Vagina (tissue), 2 donors: ENCODE results near the gene STAB2.

Experiments used
- POLR2A ChIP-seq, 2 donors: fragments of 450-650 bp; IDR thresholded peaks; one replicate each; pipeline ENCODE4 v1.6.1; 2017; ENCODE audit warnings: antibody characterized with exemption in 2 of 2, mild to moderate bottlenecking in 2 of 2, moderate library complexity in 2 of 2
- TF ChIP-seq, protein P1 (sequence below), 3 experiments: fragments of 450-650 bp in 2 of 3; fragments of 200-600 bp in 1 of 3; sonication (generic) in 1 of 3; IDR thresholded peaks; one replicate each; pipeline ENCODE4 v1.5.1; 2017 to 2019; ENCODE audit warnings: antibody characterized with exemption in 3 of 3, mild to moderate bottlenecking in 2 of 3, moderate library complexity in 2 of 3

- TF ChIP-seq, protein P1, sequence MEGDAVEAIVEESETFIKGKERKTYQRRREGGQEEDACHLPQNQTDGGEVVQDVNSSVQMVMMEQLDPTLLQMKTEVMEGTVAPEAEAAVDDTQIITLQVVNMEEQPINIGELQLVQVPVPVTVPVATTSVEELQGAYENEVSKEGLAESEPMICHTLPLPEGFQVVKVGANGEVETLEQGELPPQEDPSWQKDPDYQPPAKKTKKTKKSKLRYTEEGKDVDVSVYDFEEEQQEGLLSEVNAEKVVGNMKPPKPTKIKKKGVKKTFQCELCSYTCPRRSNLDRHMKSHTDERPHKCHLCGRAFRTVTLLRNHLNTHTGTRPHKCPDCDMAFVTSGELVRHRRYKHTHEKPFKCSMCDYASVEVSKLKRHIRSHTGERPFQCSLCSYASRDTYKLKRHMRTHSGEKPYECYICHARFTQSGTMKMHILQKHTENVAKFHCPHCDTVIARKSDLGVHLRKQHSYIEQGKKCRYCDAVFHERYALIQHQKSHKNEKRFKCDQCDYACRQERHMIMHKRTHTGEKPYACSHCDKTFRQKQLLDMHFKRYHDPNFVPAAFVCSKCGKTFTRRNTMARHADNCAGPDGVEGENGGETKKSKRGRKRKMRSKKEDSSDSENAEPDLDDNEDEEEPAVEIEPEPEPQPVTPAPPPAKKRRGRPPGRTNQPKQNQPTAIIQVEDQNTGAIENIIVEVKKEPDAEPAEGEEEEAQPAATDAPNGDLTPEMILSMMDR (IDR thresholded peaks at IDR 0.05) = no peak
- TF ChIP-seq POLR2A (IDR thresholded peaks at IDR 0.05) = no peak
These were observed 109.0 kb downstream of the STAB2 start for GRCh38 chr12:103696101-103696500.
